Right ventricle myocardium superior (tissue), 1 donor: ENCODE data around the gene ACHE. TPM values are rescaled to one million over a fixed set of nuclear protein-coding genes. Genes with fewer than 3 reads are reported as not detected.

Experiments
- ATAC-seq: fragments of 200-7000 bp; cut with Tn5 transposase; one replicate; pipeline ENCODE4 v1.9.1; 2020; ENCODE audit warnings: mild to moderate bottlenecking; ENCODE audit not compliant: poor library complexity
- DNase-seq: peaks from one replicate; pipeline ENCODE4 v3.0.0-alpha.2; 2020
- intact Hi-C: fragments of 100-400 bp; cut with DNase I; formaldehyde crosslinking; loops from one replicate; pipeline ENCODE4 v1.11.2; 2022
- microRNA-seq: library from miRNA; unstranded; fragments of <30 nt; microRNA quantifications from one replicate; pipeline ENCODE4 v1.2.0, GENCODE V29; 2020
- total RNA-seq: library from RNA; stranded (reverse); fragmentation: NEBNext Ultra II Directional; extraction: Animal tissue kit (Norgen Biotek cat#: 25700); gene quantifications from one replicate; pipeline ENCODE4 v1.2.1, GENCODE V29; 2021
- donor health status: DM: no; HTN: yes; CAD: no; lungs with severe emphysema.

Gene ACHE
- total RNA-seq, 1 donor from 2014 or later, result 0.65 TPM

DNA sequence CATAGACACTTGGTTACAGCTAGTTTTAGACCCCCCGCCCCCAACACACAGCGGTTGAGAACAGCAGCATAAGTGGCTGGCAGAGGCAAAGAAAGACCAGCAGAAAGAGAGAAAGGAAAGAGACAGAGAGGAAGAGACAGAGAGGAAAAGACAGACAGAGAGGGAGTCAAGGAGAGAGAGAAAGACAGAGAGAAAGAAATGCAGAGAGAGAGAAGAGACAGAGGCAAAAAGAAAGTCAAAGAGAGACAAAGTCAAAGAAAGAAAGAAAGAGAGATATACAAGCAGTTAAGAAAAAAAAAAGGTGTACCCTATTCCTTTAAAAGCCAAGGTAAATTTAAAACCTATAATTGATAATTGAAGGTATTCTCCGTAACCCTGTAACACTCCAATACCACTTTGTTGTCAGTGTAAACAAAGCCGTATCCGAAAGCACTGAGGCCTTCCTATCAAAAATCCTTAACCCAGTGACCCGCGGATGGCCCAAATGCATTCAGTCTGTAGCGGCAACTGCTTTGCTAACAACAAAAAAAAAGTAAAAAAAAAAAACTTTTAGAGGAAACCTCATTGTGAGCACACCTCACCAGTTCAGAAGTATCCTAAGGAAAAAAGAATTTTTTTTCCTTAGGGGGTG, 55.1 kb downstream of the ACHE start:
- no peak for ATAC-seq
- intact Hi-C loops, result no loop called here
- no peak for DNase-seq

Small RNA genes within 50 kb of the gene (microRNA-seq; reads per million reads assigned to microRNA genes)
- not detected for gene MIR6875

Other genes starting within 250 kb of the ACHE start
- not detected for gene ACTL6B, start 239.4 kb downstream of the ACHE start, total RNA-seq
- gene GNB2, start 222.1 kb downstream of the ACHE start, total RNA-seq, result 101 TPM
- gene GIGYF1, start 201.6 kb downstream of the ACHE start, total RNA-seq, result 23.5 TPM
- gene POP7, start 189.8 kb downstream of the ACHE start, total RNA-seq, result 27.1 TPM
- gene EPO, start 175.4 kb downstream of the ACHE start, total RNA-seq, result not detected
- not detected for gene ZAN, start 162.3 kb downstream of the ACHE start, total RNA-seq
- 22.1 TPM for gene EPHB4, start 68.4 kb downstream of the ACHE start, total RNA-seq
- 10.2 TPM for gene SLC12A9, start 43.2 kb downstream of the ACHE start, total RNA-seq
- gene TRIP6, start 28.5 kb downstream of the ACHE start, total RNA-seq, result 12.6 TPM
- gene SRRT, start 20.8 kb downstream of the ACHE start, total RNA-seq, result 61.1 TPM
- gene UFSP1, start 6.2 kb downstream of the ACHE start, total RNA-seq, result 2.2 TPM
- 0.30 TPM for gene MUC3A, start 53.6 kb upstream of the ACHE start, total RNA-seq
- not detected for gene MUC12, start 73.7 kb upstream of the ACHE start, total RNA-seq
- gene MUC17, start 124.2 kb upstream of the ACHE start, total RNA-seq, result not detected
- gene TRIM56, start 189.6 kb upstream of the ACHE start, total RNA-seq, result 16.7 TPM
- 1.6 TPM for gene SERPINE1, start 231.2 kb upstream of the ACHE start, total RNA-seq